GM18505 (cell line): ENCODE measurements around the gene KRT12.

Experiments
- ATAC-seq: cut with Tn5 transposase; IDR thresholded peaks from one replicate; pipeline ENCODE4 v1.9.1; 2021; ENCODE audit not compliant: unreplicated experiment
- POLR2A ChIP-seq: IDR thresholded peaks from 4 replicates; pipeline ENCODE4 v1.6.1; 2011; ENCODE audit warnings: borderline replicate concordance; ENCODE audit not compliant: insufficient read depth, insufficient read length; ENCODE audit errors: extremely low read depth

The KRT12 gene

DNA sequence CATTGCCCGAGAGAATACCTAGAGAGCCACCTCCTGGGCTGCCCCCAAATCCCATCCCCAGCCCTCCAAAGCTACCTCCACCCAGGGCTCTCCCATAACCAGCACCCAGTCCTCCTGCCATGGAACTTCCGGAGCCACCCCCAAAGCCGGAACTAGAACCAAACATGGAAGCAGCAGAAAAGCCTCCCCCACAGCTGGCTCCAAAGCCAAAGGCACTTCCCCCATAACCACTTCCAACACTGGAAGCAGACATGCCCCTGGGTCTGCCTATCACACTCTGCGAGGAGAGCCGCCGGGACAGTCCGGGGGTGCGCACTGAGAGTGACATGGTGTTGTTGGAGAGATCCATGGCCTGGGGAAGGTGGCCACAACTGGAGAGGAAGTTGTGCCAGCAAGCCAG, at the start of gene KRT12:
KRT12 (minus strand) TSS at position 386 of the 400 bp plus-strand sequence; CDS start at position 349, 37 bp downstream.
- no peak for ATAC-seq
- TF ChIP-seq POLR2A, result no peak

DNA sequence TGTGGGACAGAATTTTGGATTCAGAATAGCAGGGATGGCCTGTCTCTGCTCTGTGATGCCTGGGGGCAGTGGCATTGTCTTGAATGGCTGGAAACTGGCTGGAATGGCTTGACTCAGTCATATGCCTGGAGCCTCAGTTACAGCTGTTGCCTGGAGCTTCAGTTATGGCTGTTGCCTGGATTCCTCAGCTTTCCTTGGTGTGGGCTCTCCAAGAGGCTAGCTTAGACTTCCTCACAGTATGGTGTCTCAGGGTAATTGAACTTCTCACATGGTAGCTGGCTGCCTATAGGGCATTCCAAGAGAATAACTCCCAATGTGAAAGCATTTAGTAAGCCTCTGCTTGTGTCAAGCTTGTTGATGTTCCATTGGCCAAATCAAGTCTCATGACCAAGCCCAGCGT, 49.3 kb upstream of the KRT12 start:
- no peak for ATAC-seq
- no peak for TF ChIP-seq POLR2A

DNA sequence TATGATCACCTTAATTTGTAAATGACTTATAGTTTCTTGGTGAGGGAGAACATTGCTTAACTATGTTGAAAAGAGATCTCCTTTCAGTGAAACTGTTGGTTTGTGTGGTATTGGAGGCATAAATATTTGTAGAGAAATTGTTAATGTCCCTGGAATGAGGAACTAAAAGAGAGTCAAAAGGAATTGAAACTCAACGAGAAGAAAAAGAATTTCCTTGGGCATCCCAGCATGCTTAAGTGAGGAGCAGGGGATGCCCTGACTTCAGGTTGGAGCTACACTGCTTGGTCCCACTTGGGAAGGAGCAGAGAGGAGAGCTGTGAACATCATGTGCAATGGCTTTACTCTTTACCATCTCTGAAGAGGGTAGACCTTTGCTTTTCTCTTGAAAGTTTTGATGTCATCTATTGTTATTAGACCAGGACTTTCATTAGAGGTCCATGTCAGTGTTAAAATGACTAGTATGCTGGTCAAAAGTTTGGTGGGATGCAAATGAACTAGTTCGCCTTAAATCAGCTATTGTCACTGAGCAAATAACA, 48.8 kb upstream of the KRT12 start:
- ATAC-seq, result no peak
- no peak for TF ChIP-seq POLR2A

DNA sequence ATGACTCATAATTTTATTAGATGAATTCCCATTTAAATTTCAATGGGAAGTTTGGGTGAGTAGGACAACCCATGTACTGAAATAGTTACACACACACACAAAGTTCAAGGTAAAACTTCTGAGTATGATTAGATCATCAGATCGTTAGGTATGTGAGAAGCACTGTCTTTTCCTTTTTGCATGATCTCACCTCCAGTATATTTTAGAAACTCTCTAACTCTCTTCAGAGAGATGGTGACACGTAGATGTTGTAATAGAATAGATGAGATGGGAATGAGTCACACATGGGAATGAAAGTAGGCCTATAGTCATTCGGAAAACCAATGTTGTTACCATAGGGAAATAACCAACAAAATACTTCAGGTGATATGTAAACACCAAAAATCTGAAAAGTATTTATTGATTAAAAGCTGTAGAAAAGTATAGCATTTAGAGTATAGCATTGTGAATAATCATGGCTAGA, 48.2 kb upstream of the KRT12 start:
- TF ChIP-seq POLR2A, result no peak
- no peak for ATAC-seq

DNA sequence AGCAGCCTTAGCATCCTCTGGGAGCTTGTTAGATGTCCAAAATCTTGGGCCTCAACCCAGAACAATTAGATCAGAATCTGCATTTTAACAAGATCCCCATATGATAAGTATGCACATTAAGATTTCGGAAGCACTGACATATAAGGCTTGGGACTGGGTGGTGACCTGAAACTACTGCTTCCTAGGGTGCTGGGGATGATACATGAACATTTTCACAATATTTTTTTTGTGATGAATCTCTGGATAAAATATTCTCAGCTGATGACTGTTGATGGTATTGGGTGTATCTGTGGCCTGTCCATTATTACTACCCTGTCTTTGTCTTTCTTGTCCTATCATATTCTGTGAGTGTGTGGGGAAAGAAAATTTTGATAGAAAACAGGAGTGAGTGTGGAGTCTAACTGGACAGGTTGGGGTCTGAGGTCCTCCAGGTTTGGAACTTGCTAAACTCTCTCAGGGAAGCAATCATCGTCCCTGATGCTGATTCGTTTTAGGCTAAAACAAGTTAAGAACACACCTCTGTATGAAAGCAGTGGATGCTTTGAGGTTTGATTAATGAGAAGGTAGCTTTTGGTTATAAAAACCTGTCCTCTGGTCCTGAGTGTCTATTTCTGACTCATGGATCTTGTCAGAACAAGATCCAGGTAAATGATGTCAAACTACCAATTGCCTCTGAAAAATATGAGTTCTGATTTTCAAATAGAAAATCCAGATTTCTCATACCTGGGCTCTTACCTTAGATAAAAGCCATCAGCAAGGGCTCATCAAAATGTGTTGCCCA, 47.2 kb upstream of the KRT12 start:
- no peak for ATAC-seq
- no peak for TF ChIP-seq POLR2A

DNA sequence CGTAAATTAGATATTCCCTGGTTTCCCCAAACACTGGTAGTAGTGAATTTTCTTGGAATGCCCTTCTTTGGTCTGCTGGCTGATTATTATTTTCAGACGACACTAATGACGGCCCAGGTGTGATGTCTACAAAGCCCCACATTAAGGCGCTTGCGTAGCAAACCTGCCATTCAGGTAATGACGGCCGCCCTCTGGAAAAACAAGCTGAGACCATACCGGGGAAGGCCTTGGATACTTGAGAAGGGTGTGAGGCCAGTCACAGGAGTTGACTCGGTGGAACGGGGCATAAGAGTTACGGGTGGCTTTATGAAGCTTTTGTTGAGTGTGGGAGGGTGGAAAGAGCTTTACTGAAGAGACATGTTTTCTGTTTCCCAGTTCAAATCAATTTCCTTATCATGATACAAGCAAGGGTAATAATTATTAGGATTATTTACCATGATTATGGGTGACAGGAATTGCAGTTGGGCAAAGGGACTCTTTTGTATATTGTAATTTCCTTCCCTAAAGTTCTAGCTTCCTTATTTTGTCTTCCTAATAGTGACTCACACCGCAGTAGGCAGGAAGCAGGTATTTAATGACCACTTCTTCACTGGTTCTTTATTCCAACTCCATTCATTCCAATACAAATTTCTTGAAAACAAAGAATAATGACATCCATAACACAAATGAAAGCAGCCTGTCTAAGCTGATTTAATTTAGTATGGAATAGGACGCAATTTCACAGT, 45.6 kb upstream of the KRT12 start:
- TF ChIP-seq POLR2A, result no peak
- ATAC-seq, result no peak

DNA sequence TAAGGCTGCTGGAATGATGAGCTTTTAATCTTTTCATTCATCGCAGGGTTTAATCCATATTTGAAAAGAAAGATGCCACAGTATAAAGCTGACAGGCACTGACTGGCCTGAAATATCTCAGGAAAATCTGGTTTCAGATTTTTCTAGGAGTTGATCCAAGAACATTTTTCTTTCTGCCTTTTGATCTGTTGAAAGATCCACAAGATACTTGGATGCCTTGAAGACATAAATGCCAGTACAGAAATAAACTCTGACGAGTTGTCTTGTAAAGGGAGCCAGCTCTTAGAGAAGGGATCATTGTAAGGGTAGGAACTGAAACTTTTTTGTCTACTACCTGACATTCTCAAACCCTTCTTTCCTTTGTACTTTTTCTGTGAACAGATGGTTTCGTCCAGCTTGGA, 43.4 kb upstream of the KRT12 start:
- no peak for ATAC-seq
- TF ChIP-seq POLR2A, result no peak

DNA sequence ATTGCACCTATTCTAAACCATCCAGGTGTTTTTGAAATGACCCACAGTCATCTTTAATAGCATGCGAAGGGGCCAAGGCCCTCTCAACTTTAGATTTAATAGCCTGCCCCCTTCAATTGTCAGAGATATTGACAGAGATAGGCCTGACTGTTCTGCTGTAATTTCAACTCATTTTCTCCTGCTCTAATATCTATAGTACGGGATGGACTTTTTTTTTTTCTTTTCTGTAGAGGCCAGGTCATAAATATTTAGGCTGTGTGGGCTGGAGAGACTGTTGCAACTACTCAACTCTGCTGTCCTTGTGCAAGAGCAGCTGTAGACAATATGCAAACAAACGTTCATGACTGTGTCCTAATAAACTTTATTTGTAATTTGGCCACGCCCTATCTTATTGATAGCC, 42.7 kb upstream of the KRT12 start:
- TF ChIP-seq POLR2A, result no peak
- ATAC-seq, result no peak

DNA sequence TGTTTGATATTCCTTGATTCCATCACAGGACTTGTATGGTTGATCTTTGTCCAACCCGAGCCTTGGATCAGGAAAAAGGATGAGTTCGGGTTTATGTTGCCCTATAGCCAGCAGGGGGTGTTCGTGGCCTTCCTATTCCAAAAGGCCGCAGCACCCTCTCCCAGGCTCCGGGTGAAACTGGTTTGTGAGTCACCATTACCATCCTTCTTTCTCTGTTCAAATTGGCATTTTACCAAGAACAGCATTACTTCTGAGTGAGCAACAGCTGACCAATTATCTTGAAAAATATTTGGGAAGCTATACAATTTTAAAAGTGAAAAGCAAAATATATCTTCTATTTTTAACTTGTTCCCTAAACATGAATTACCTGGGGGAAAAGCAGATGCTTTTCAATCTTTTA, 42.3 kb upstream of the KRT12 start:
- no peak for TF ChIP-seq POLR2A
- ATAC-seq, result no peak

DNA sequence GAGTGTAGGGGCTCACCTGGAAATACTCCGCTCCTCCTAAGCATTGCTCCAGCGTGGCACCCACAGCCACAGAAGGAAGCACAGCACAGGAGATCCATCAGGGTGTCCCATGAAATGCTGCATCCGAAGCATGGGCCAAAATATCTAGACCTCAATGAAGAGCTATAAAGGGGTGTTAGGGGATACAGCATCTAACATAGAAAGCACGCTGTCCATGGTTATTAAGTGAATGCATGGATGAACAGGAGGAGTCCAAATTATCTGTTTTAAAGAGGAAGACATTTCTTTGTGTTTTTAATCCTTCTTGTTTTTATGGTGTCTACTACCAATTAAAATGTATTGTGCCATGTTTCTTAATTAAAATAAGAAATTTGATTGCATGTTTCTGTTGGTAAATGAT, 39.6 kb upstream of the KRT12 start:
- no peak for ATAC-seq
- no peak for TF ChIP-seq POLR2A

DNA sequence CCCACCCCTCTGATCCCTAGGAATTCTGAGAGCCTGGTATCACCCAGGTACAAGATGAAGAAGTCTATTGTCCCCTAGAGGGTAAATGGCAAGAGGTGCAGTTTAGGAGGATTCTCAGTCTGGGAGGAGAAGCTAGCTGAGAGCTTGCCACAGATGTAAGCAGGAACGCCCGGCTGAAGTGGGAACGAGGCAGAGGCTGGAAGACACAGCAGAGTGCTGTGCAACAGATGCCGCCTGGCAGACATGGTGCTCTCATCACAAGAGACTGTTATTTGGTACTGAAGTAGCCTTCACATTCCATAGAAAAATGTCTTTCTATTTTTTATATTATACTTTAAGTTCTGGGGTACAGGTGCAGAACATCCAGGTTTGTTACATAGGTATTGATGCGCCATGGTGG, 38.3 kb upstream of the KRT12 start:
- no peak for ATAC-seq
- TF ChIP-seq POLR2A, result no peak

DNA sequence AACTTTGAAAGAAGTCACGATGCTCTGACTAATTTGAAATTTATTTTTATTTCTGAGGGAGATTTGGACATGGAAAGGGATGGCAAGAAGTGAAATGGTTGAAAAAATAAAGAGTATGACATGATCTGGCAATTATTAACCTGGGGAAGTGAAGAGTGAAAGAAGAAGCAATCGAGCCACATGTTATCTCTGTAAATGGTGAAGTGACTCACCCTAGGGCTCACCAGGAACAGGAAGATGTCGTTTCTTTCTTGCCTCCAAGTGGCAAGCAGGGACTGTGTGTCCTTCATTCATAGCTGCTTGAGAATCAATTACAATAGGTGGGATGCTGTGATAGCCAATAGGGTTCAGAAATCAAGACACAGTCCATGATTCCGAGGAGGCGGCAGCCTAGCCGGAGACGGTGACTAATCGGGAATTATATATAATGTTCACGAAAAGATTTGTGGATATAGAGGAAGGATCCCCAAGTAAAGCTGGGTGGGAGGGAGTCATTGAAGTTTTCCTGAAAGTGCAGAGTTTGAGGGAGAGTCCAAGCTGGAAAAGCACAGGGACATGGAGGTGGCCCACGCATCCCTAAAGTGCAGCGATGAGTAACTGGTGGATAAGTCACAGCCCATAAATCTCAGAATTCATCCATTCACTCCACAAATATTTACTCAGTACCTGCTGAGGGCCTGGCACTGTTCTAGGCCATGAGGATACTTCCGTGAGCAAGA, 36.3 kb upstream of the KRT12 start:
- no peak for TF ChIP-seq POLR2A
- ATAC-seq, result no peak

DNA sequence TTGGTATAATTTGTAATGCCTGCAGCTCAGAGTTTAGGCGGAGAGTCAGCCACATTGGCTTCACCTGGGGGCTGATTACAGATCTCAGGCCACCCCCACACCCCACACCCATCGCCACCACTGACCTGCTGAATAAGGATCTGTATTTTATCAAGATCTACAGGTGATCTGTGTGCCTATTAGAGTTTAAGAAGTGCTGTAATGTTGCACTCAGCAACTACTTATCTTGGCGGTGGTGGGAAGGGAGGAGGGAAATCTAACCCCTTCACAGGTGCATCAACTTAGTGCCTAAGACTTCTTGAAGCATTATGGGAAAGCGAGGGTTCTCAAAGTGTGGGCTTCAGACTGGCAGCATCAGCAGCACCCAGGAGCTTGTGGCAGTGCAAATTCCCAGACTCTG, 35.5 kb upstream of the KRT12 start:
- no peak for ATAC-seq

DNA sequence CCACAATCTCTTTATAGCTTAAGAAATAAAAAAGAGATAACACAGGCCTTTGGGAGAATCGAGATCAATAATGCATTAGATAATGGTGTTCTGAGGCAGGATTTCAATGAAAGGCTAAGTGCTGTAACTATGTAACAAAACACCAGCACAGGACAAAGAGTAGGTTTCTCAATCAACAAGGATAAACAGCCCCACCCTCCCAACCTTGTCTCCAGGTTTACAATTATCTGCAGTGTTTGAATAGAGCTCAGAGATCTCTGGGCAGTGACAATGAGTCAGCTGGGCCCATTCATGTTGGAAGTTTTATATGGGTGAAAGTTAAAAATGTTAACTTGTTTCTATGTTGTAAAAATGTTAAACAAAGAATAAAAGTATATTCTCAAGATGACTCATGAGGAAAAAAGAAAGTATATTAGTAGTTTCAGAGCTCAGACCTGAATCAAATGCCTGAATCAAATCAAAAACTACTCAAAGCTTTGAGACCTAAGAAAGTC, 35.0 kb upstream of the KRT12 start:
- ATAC-seq, result no peak
- TF ChIP-seq POLR2A, result no peak

More for the DNA sequence above, 35.5 kb upstream of the KRT12 start:
- TF ChIP-seq POLR2A, result no peak

DNA sequence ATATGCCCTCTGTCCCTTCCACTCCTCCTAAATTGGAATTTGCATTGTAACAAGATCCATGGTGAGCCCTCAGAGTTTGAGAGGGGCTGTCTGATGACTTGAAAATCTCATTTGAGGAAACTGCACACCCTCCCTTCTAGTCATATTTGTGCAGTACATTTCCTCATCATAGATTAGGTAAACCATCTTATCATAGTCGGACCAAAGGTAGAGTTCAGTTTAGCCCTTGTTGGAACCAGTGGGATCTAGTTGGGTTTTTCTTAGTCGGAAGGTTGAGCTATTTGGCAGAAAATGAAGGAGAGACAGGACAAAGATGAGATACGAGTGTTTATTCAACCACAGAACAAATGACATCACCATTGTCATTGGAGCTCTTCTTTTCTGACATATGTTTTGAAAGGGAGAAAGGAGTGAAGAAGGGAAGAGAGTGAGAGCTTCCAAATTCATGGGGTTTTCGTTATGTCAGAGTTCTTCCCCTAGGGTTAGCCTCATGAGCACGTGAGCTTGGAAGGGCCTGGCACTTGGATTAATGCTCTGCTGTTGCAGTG, 33.9 kb upstream of the KRT12 start:
- no peak for ATAC-seq
- no peak for TF ChIP-seq POLR2A
